ENCODE results near the gene EYS. TPM values are rescaled to one million over a fixed set of nuclear protein-coding genes. Genes with fewer than 3 reads are reported as not detected.

Gene EYS
- total and polyA plus RNA-seq, 9 of the 15 experiments (the other 6 are each of a cell fraction or from before 2014, with no cell fraction given): 0.03 to 0.36 (median 0.10) TPM; not detected in 2

GRCh38 chr6:64479134-64479533 is 1227.9 kb downstream of the EYS start:
- intact Hi-C loops (cut with micrococcal nuclease) (no loop called here), in situ Hi-C loops (cut with MboI) (no loop called here)
- Histone ChIP-seq H3K9me1 (ENCODE audit: control insufficient read depth, insufficient read depth, low read length) (no peaks in the 10 kb centered on the region), H2AFZ (ENCODE audit: low read depth, low read length) (no peak overlapping the region), H3K27ac (ENCODE audit: extremely low read depth, low read depth, low read length) (no peak overlapping the region), H3K79me2 (ENCODE audit: control insufficient read depth, insufficient read depth, low read length) (no peaks in the 10 kb centered on the region), H3K36me3 (ENCODE audit: control insufficient read depth, insufficient read depth, low read length) (no peaks in the 10 kb centered on the region), H3K9ac (ENCODE audit: insufficient read depth in 1 of 2, low read depth in 2 of 2, low read length in 2 of 2) (no peak overlapping the region), H3K4me2 (ENCODE audit: insufficient read depth, low read length) (no peak overlapping the region), H3K27me3 (ENCODE audit: control insufficient read depth in 2 of 2, insufficient read depth in 2 of 2, low read length in 2 of 2) (no peaks in the 10 kb centered on the region), H4K20me1 (replicated peaks; ENCODE audit: control insufficient read depth, insufficient read depth, low read length) (no peaks in the 10 kb centered on the region), H3K4me1 (replicated peaks in 1 of 2; ENCODE audit: control insufficient read depth in 2 of 2, insufficient read depth in 2 of 2, low read length in 2 of 2) (no peaks in the 10 kb centered on the region), H3K9me3 (replicated peaks; ENCODE audit: control insufficient read depth, insufficient read depth, low read depth, low read length) (no peaks in the 10 kb centered on the region), H3K4me3 (no peak overlapping the region)
- TF ChIP-seq KAT7 (CRISPR knock-in tag; IDR thresholded peaks at IDR 0.05; ENCODE audit: borderline replicate concordance): no peak
- no peak for TF ChIP-seq CREB3 (tag; conservative IDR thresholded peaks at IDR 0.05; ENCODE audit: low read depth)
- TF ChIP-seq NONO (IDR thresholded peaks at IDR 0.05; ENCODE audit: low read depth in 2 of 2, low read length in 1 of 2): no peak
- TF ChIP-seq STAT5A (IDR thresholded peaks at IDR 0.05; ENCODE audit: borderline replicate concordance, low read length): no peak
- POLR2A ChIA-PET: no interaction called here
- DNase-seq (ENCODE audit: extremely low read depth in 1 of 4, low spot score in 3 of 4): no peak
- 13% methylated on average over 1 of the region's 1 CpG for WGBS (ENCODE audit: insufficient coverage, low coverage, missing lambda C conversion rate)
- FAIRE-seq: no peak
- no TSS peak for BruUV-seq (replicated peaks)
- CTCF ChIA-PET (ENCODE audit: low intra/inter-chr PET ratio): no interaction called here
- ATAC-seq: no peak

GRCh38 chr6:64477391-64477790 is 1229.6 kb downstream of the EYS start:
- Histone ChIP-seq H3K9ac (ENCODE audit: insufficient read depth in 1 of 2, low read depth in 2 of 2, low read length in 2 of 2) (no peak overlapping the region), H3K4me1 (replicated peaks in 1 of 2; ENCODE audit: control insufficient read depth in 2 of 2, insufficient read depth in 2 of 2, low read length in 2 of 2) (no peaks in the 10 kb centered on the region), H3K79me2 (ENCODE audit: control insufficient read depth, insufficient read depth, low read length) (no peaks in the 10 kb centered on the region), H3K4me2 (ENCODE audit: insufficient read depth, low read length) (no peak overlapping the region), H3K36me3 (ENCODE audit: control insufficient read depth, insufficient read depth, low read length) (no peaks in the 10 kb centered on the region), H3K9me1 (ENCODE audit: control insufficient read depth, insufficient read depth, low read length) (no peaks in the 10 kb centered on the region), H4K20me1 (replicated peaks; ENCODE audit: control insufficient read depth, insufficient read depth, low read length) (no peaks in the 10 kb centered on the region), H2AFZ (ENCODE audit: low read depth, low read length) (no peak overlapping the region), H3K27ac (ENCODE audit: extremely low read depth, low read depth, low read length) (no peak overlapping the region), H3K4me3 (no peak overlapping the region), H3K9me3 (replicated peaks; ENCODE audit: control insufficient read depth, insufficient read depth, low read depth, low read length) (no peaks in the 10 kb centered on the region), H3K27me3 (ENCODE audit: control insufficient read depth in 2 of 2, insufficient read depth in 2 of 2, low read length in 2 of 2) (no peaks in the 10 kb centered on the region)
- BruUV-seq (replicated peaks): no TSS peak
- DNase-seq (ENCODE audit: extremely low read depth in 1 of 4, low spot score in 3 of 4): no peak
- no peak for ATAC-seq
- ChIA-PET POLR2A (no interaction called here), CTCF (ENCODE audit: low intra/inter-chr PET ratio) (no interaction called here)
- in situ Hi-C loops (cut with MboI): no loop called here
- no peak for TF ChIP-seq SPI1 (IDR thresholded peaks at IDR 0.05; ENCODE audit: borderline replicate concordance, low read depth, low read length)
- TF ChIP-seq ZBTB5 (IDR thresholded peaks at IDR 0.05): no peak
- no peak for TF ChIP-seq KDM2B (CRISPR knock-in tag; IDR thresholded peaks at IDR 0.05)
- TF ChIP-seq ZNF77 (CRISPR knock-in tag; IDR thresholded peaks at IDR 0.05): no peak
- 0% methylated on average over 3 of the region's 3 CpGs for WGBS (ENCODE audit: insufficient coverage, low coverage, missing lambda C conversion rate)
- FAIRE-seq: no peak
- intact Hi-C loops (cut with micrococcal nuclease): no loop called here
